Suprapubic skin (tissue), 3 donors: ENCODE measurements around the gene CSH1.

Experiments
- CTCF ChIP-seq, 2 donors: fragments of 200-600 bp in 1 of 2; fragments of 450-650 bp in 1 of 2; sonication (generic) in 1 of 2; IDR thresholded peaks; one replicate each; pipeline ENCODE4 v1.5.1; 2016 to 2019; ENCODE audit warnings: antibody characterized with exemption in 2 of 2, mild to moderate bottlenecking in 1 of 2, moderate library complexity in 1 of 2
- POLR2A ChIP-seq, 2 donors: fragments of 450-650 bp; IDR thresholded peaks; one replicate each; pipeline ENCODE4 v1.6.1; 2017; ENCODE audit warnings: antibody characterized with exemption in 2 of 2, mild to moderate bottlenecking in 2 of 2, moderate library complexity in 2 of 2

- no peak for TF ChIP-seq CTCF (IDR thresholded peaks at IDR 0.05)
- TF ChIP-seq POLR2A (IDR thresholded peaks at IDR 0.05): no peak
Observed at GRCh38 chr17:63850401-63850800, 46.0 kb downstream of the CSH1 start.
